ENCODE data around the gene CLEC4M. TPM values are rescaled to one million over a fixed set of nuclear protein-coding genes. Genes with fewer than 3 reads are reported as not detected.

Gene CLEC4M
- total RNA-seq, 3 donors from 2014 or later = 1.3 TPM; not detected in 2

DNA sequence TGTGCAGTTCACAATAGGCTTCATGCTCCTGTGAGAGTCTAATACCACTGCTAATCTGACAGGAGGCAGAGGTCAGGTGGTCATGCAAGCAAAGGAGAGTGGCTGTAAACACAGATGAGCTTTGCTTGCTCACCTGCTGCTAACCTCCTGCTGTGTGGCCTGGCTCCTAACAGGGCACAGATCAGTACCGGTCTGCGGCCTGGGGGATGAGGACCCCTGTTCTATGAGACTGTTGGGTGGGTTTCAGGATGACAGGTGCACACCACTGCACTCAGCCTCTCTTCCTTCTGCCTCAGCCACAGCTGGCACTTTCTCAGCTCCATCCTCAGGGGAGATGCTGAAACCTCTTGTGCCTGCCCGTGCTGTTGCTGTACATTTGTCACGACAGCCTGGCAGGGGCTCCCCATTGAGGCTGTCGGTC lies 40.8 kb upstream of the CLEC4M start:
- DNase-seq (ENCODE audit: low spot score in 2 of 2) = no peak
- TF ChIP-seq POLR2A (IDR thresholded peaks at IDR 0.05) (no peak), POLR2AphosphoS5 (IDR thresholded peaks at IDR 0.05) (no peak)
- Histone ChIP-seq H3K27ac (no peak overlapping the region), H3K9me3 (peaks cover 0 to 6% of the 10 kb centered on the region in 2 donors), H3K4me3 (no peak overlapping the region), H3K36me3 (no peaks in the 10 kb centered on the region), H3K4me1 (no peaks in the 10 kb centered on the region), H3K27me3 (peaks cover 0 to 2% of the 10 kb centered on the region in 2 donors)
- intact Hi-C loops (cut with DNase I; ENCODE audit: low total_unique reads) = no loop called here

DNA sequence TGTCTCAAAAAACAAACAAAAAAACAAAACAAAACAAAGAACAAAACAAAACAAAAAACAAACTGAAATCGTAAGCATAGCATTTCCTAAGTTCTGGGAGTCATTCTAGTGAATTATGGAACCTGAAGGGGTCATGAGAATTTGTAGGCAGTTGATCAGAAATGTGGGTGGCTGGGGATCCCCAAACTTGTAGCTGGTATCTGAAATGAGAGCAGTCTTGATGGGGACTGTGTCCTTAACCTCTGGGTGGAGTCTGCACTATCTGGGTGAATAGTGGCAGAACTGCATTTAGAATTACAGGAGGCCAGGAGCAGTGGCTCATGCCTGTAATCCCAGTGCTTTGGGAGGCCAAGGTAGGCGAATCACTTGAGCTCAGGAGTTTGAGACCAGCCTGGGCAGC lies 37.3 kb upstream of the CLEC4M start:
- DNase-seq (ENCODE audit: low spot score in 2 of 2) = no peak
- intact Hi-C loops (cut with DNase I; ENCODE audit: low total_unique reads) = no loop called here
- no peak overlapping the region for H3K4me3 ChIP-seq
- H3K27me3 ChIP-seq = peaks cover 5 to 37% of the 10 kb centered on the region in 2 donors
- no peaks in the 10 kb centered on the region for H3K9me3 ChIP-seq
- no peaks in the 10 kb centered on the region for H3K36me3 ChIP-seq
- H3K27ac ChIP-seq = no peak overlapping the region
- TF ChIP-seq POLR2AphosphoS5 (IDR thresholded peaks at IDR 0.05) (no peak), POLR2A (IDR thresholded peaks at IDR 0.05) (no peak)
- TF ChIP-seq, protein P1, sequence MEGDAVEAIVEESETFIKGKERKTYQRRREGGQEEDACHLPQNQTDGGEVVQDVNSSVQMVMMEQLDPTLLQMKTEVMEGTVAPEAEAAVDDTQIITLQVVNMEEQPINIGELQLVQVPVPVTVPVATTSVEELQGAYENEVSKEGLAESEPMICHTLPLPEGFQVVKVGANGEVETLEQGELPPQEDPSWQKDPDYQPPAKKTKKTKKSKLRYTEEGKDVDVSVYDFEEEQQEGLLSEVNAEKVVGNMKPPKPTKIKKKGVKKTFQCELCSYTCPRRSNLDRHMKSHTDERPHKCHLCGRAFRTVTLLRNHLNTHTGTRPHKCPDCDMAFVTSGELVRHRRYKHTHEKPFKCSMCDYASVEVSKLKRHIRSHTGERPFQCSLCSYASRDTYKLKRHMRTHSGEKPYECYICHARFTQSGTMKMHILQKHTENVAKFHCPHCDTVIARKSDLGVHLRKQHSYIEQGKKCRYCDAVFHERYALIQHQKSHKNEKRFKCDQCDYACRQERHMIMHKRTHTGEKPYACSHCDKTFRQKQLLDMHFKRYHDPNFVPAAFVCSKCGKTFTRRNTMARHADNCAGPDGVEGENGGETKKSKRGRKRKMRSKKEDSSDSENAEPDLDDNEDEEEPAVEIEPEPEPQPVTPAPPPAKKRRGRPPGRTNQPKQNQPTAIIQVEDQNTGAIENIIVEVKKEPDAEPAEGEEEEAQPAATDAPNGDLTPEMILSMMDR (IDR thresholded peaks at IDR 0.05) = no peak
- H3K4me1 ChIP-seq = no peaks in the 10 kb centered on the region

DNA sequence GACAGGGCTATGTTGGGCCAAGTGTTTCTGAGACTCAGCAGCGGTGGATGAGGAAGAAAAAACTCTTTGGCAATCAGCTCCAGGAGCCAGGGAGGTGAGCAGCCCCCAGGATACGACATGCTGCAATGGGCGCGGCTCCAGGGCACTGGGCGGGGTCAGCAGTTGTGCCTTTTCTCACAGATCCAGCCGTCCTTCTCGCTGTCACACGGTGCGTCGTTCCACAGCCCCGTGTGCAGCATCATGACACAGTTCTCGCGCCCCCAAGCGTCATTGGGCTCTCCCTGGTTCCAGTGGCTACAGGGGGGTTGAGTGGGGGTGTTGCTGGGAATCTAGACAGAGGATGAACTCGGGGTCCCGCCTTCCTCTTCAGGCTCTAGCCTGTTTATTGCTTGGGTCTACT lies 33.8 kb upstream of the CLEC4M start:
- intact Hi-C loops (cut with DNase I; ENCODE audit: low total_unique reads) = no loop called here

DNA sequence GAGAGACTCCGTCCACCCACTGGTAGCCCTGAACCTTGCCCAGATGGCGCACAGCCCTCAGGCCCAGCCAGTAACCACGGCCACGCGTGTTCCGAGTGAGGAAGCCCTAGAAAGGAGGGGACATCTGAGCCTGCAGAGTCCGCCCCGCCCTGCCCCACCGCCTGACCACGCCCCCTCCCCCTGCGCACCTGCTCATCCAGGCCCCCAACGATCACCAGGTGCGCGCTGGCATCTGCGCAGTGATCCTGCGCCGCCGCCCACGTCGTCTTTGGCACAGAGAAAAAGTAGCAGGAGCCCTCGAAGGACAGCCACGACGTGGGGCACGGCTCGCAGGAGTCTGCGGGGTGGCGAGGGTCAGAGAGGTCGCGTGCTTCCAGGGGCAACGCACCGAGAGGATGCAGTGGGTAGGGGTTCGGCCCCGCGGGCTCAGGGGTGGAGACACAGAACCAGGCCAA lies 33.2 kb upstream of the CLEC4M start:
- Histone ChIP-seq H3K4me1 (no peaks in the 10 kb centered on the region), H3K27me3 (peaks cover 5 to 55% of the 10 kb centered on the region in 2 donors), H3K9me3 (no peaks in the 10 kb centered on the region), H3K36me3 (no peaks in the 10 kb centered on the region), H3K27ac (no peak overlapping the region), H3K4me3 (peak overlapping the region in 1 of 3 donors; percentile 8)
- DNase-seq (ENCODE audit: low spot score in 2 of 2) = no peak
- intact Hi-C loops (cut with DNase I; ENCODE audit: low total_unique reads) = no loop called here
- TF ChIP-seq, protein P1 (IDR thresholded peaks at IDR 0.05) = no peak
- TF ChIP-seq POLR2A (IDR thresholded peaks at IDR 0.05) (no peak), POLR2AphosphoS5 (IDR thresholded peaks at IDR 0.05) (no peak)

More for the DNA sequence above, 33.8 kb upstream of the CLEC4M start:
- TF ChIP-seq, protein P1 (IDR thresholded peaks at IDR 0.05) = no peak
- TF ChIP-seq POLR2A (IDR thresholded peaks at IDR 0.05) (no peak), POLR2AphosphoS5 (IDR thresholded peaks at IDR 0.05) (no peak)
- no peaks in the 10 kb centered on the region for H3K4me1 ChIP-seq
- no peaks in the 10 kb centered on the region for H3K9me3 ChIP-seq
- H3K36me3 ChIP-seq = no peaks in the 10 kb centered on the region
- DNase-seq (ENCODE audit: low spot score in 2 of 2) = no peak
- H3K27ac ChIP-seq = no peak overlapping the region
- H3K4me3 ChIP-seq = no peak overlapping the region
- H3K27me3 ChIP-seq = peaks cover 5 to 55% of the 10 kb centered on the region in 2 donors

DNA sequence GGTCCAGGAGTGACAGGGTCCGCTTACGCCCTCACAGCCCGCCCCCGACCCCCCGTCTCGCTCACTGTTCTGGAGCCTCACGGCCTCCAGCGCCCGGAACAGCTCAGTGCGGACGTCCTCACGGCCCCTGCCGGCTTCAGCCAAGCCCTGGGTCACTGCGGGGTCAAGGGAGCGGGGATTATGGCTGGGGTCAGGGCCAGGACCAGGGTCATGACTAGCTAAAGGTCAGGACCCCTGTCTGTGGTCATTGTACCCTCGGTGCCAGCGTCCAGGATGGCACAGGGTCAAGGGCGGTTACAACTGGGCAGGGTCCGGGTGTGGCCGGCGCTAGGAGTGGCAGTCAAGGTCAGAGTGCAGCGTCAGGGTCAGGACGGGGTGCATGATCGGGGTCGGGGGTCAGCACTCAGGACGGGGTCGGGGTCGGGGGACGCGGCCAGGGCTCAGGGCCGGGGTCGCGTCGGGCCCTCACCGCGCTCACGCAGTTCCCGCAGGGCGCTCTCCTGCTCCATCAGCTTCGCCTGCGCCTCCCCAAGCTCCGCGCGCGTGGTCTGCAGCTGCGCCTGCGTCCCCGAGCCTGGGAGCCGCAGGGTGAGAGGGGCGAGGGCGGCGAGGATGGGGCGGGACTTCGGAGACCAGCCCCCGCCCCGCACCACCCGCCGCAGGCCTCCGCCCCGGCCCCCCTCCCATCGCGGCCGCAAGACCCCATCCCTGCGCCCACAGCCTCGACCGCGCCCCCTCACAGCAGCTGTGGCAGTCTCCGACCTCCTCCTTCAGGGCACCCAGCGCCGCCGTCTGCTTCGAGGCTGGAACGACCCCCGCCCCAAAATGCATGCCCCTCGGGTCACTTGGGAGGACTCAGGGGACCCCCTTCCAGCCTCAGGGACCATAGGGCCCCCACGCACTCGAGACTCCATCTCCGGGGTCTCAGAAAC lies 32.5 kb upstream of the CLEC4M start:
- TF ChIP-seq POLR2A (IDR thresholded peaks at IDR 0.05) (no peak), POLR2AphosphoS5 (IDR thresholded peaks at IDR 0.05) (no peak)
- TF ChIP-seq, protein P1 (IDR thresholded peaks at IDR 0.05) = no peak
- intact Hi-C loops (cut with DNase I; ENCODE audit: low total_unique reads) = no loop called here
- no peaks in the 10 kb centered on the region for H3K4me1 ChIP-seq
- H3K36me3 ChIP-seq = no peaks in the 10 kb centered on the region
- peaks cover 5 to 55% of the 10 kb centered on the region in 2 donors for H3K27me3 ChIP-seq
- DNase-seq (ENCODE audit: low spot score in 2 of 2) = no peak
- H3K27ac ChIP-seq = no peak overlapping the region
- no peaks in the 10 kb centered on the region for H3K9me3 ChIP-seq
- peak overlapping the region in 1 of 3 donors; percentile 8 for H3K4me3 ChIP-seq

Data from breast epithelium (tissue), 4 donors.